H1 (cell line): Measurements from ENCODE around the gene STARD3. TPM values are rescaled to one million over a fixed set of nuclear protein-coding genes. Genes with fewer than 3 reads are reported as not detected.

ENCODE experiments used
- polyA plus RNA-seq, 7 experiments: library from polyadenylated mRNA; depleted of rRNA in 3 of 7; stranded (reverse) in 5 of 7; unstranded in 2 of 7; fragments of >200 nt in 5 of 7; fragments of 200-250 nt in 2 of 7; gene quantifications; 1 replicate in 5 of 7; 2 replicates in 1 of 7; 4 replicates in 1 of 7; pipeline versions ENCODE4 v1.2.1 to v1.2.3, GENCODE V29; 2011 to 2013; ENCODE audit warnings: missing spikeins in 2 of 7, mixed read lengths in 2 of 7
- total RNA-seq: library from RNA; stranded (reverse); fragmentation: NEBNext Ultra II Directional; extraction: Animal tissue kit (Norgen Biotek cat#: 25700); gene quantifications from 2 replicates; pipeline ENCODE4 v1.2.1, GENCODE V29; 2021
- TF ChIP-seq, protein P1 (sequence below): fragments of 300-600 bp; sonication (generic); IDR thresholded peaks from 2 replicates; pipeline ENCODE4 v1.7.1; 2012; ENCODE audit warnings: low read length, moderate library complexity, mild to moderate bottlenecking, inconsistent platforms; ENCODE audit not compliant: insufficient replicate concordance

Gene STARD3
- total and polyA plus RNA-seq, 2 of the 8 experiments (the other 6 are each of a cell fraction or from before 2014, with no cell fraction given), result 47.6 to 80.3 TPM

DNA sequence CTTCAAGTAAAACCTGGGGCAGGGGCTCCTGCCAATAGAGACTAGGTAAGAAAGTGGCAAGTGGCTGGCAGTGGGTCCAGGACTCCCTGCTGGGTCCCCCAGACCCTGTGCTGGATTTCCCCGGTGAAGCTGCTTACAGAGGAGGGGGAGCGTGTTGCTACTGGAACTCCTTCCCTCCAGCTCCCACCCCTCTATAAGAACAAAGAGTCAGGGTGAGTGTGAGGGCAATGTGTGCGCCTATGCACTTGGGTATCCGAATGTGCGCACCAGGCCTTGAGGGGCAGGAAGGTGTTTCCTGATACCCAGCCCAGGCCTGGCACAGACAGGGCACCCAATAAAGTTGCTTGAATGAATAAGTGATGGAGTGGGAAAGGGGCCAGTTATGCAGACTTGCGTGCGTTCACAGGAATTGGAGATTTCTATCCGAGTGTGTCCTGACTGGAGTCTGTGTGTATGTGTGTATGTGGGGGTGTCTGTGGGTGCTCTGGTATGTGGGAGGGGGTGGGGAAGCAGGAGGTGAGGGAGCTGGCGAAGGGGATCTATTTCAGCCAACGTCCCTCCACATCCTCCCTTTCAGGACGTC lies 40.9 kb upstream of the STARD3 start (continued):
- TF ChIP-seq, protein P1, sequence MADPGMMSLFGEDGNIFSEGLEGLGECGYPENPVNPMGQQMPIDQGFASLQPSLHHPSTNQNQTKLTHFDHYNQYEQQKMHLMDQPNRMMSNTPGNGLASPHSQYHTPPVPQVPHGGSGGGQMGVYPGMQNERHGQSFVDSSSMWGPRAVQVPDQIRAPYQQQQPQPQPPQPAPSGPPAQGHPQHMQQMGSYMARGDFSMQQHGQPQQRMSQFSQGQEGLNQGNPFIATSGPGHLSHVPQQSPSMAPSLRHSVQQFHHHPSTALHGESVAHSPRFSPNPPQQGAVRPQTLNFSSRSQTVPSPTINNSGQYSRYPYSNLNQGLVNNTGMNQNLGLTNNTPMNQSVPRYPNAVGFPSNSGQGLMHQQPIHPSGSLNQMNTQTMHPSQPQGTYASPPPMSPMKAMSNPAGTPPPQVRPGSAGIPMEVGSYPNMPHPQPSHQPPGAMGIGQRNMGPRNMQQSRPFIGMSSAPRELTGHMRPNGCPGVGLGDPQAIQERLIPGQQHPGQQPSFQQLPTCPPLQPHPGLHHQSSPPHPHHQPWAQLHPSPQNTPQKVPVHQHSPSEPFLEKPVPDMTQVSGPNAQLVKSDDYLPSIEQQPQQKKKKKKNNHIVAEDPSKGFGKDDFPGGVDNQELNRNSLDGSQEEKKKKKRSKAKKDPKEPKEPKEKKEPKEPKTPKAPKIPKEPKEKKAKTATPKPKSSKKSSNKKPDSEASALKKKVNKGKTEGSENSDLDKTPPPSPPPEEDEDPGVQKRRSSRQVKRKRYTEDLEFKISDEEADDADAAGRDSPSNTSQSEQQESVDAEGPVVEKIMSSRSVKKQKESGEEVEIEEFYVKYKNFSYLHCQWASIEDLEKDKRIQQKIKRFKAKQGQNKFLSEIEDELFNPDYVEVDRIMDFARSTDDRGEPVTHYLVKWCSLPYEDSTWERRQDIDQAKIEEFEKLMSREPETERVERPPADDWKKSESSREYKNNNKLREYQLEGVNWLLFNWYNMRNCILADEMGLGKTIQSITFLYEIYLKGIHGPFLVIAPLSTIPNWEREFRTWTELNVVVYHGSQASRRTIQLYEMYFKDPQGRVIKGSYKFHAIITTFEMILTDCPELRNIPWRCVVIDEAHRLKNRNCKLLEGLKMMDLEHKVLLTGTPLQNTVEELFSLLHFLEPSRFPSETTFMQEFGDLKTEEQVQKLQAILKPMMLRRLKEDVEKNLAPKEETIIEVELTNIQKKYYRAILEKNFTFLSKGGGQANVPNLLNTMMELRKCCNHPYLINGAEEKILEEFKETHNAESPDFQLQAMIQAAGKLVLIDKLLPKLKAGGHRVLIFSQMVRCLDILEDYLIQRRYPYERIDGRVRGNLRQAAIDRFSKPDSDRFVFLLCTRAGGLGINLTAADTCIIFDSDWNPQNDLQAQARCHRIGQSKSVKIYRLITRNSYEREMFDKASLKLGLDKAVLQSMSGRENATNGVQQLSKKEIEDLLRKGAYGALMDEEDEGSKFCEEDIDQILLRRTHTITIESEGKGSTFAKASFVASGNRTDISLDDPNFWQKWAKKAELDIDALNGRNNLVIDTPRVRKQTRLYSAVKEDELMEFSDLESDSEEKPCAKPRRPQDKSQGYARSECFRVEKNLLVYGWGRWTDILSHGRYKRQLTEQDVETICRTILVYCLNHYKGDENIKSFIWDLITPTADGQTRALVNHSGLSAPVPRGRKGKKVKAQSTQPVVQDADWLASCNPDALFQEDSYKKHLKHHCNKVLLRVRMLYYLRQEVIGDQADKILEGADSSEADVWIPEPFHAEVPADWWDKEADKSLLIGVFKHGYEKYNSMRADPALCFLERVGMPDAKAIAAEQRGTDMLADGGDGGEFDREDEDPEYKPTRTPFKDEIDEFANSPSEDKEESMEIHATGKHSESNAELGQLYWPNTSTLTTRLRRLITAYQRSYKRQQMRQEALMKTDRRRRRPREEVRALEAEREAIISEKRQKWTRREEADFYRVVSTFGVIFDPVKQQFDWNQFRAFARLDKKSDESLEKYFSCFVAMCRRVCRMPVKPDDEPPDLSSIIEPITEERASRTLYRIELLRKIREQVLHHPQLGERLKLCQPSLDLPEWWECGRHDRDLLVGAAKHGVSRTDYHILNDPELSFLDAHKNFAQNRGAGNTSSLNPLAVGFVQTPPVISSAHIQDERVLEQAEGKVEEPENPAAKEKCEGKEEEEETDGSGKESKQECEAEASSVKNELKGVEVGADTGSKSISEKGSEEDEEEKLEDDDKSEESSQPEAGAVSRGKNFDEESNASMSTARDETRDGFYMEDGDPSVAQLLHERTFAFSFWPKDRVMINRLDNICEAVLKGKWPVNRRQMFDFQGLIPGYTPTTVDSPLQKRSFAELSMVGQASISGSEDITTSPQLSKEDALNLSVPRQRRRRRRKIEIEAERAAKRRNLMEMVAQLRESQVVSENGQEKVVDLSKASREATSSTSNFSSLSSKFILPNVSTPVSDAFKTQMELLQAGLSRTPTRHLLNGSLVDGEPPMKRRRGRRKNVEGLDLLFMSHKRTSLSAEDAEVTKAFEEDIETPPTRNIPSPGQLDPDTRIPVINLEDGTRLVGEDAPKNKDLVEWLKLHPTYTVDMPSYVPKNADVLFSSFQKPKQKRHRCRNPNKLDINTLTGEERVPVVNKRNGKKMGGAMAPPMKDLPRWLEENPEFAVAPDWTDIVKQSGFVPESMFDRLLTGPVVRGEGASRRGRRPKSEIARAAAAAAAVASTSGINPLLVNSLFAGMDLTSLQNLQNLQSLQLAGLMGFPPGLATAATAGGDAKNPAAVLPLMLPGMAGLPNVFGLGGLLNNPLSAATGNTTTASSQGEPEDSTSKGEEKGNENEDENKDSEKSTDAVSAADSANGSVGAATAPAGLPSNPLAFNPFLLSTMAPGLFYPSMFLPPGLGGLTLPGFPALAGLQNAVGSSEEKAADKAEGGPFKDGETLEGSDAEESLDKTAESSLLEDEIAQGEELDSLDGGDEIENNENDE, result no peak
